K562 (cell line): Measurements from ENCODE around the gene SCGB2B2. TPM values are rescaled to one million over a fixed set of nuclear protein-coding genes. Genes with fewer than 3 reads are reported as not detected.
"Not testable (repeated sequence)": the region's sequence is repeated elsewhere in the genome, so short reads cannot be mapped to it uniquely, and the experiment has no call there.

Experiments
- ATAC-seq: fragments of 200-7000 bp; cut with Tn5 transposase; 3 replicates; pipeline ENCODE4 v1.9.1; 2020; ENCODE audit warnings: moderate library complexity
- BruUV-seq: library from RNA; stranded (reverse); fragments of 400-500 nt; replicated peaks from 2 replicates; lab custom pipeline; 2021; lab: Mats Ljungman, UMichigan
- CTCF ChIA-PET: fragments of 300-600 bp; formaldehyde crosslinking; extraction: SDS; loops from one replicate; lab custom pipeline; 2021; ENCODE audit warnings: low intra/inter-chr PET ratio; lab: Yijun Ruan, JAX
- POLR2A ChIA-PET: fragments of 300-600, 350-650 bp; sonication (Branson Sonifier 250); formaldehyde crosslinking; extraction: SDS; loops from one replicate; lab custom pipeline; 2021; ENCODE audit warnings: antibody characterized with exemption, inconsistent platforms; lab: Yijun Ruan, JAX
- DNase-seq, 4 experiments: peaks; one replicate each; pipeline versions ENCODE4 v3.0.0 to v3.0.0-alpha.2; 2011 to 2018; ENCODE audit warnings: low spot score in 3 of 4, mixed read lengths in 3 of 4; ENCODE audit errors: extremely low read depth in 1 of 4
- FAIRE-seq: peaks from 2 replicates; lab custom pipeline; 2011; peaks lifted over from hg19 to GRCh38; lab: Jason Lieb, UNC
- H2AFZ ChIP-seq: 2 replicates; pipeline ENCODE4 v1.6.0; 2011; ENCODE audit warnings: low read depth, low read length, control low read depth, inconsistent platforms
- H3K27ac ChIP-seq: fragments of 200-600 bp; 3 replicates; pipeline ENCODE4 v1.8.0; 2011; ENCODE audit warnings: low read depth, mild to moderate bottlenecking, control low read depth, inconsistent platforms, low read length, moderate library complexity, mixed read lengths; ENCODE audit errors: extremely low read depth
- H3K27me3 ChIP-seq, 2 experiments: fragments of 300-600 bp in 1 of 2; 2 replicates in 1 of 2; 3 replicates in 1 of 2; pipeline versions ENCODE4 v1.6.0 to v1.8.0; 2011; ENCODE audit warnings: inconsistent platforms in 2 of 2, low read length in 2 of 2, mild to moderate bottlenecking in 1 of 2, mixed read lengths in 1 of 2, moderate library complexity in 1 of 2; ENCODE audit not compliant: control insufficient read depth in 2 of 2, insufficient read depth in 2 of 2
- H3K36me3 ChIP-seq: fragments of 300-600 bp; 3 replicates; pipeline ENCODE4 v1.8.0; 2011; ENCODE audit warnings: mild to moderate bottlenecking, low read length, inconsistent platforms; ENCODE audit not compliant: control insufficient read depth, insufficient read depth
- H3K4me1 ChIP-seq, 2 experiments: fragments of 200-600 bp in 1 of 2; replicated peaks in 1 of 2; 2 replicates in 1 of 2; 3 replicates in 1 of 2; pipeline versions ENCODE4 v1.5.1 to v1.8.0; 2011; ENCODE audit warnings: inconsistent platforms in 2 of 2, low read length in 2 of 2, mild to moderate bottlenecking in 1 of 2, mixed read lengths in 1 of 2, moderate library complexity in 1 of 2; ENCODE audit not compliant: control insufficient read depth in 2 of 2, insufficient read depth in 2 of 2
- H3K4me2 ChIP-seq: 2 replicates; pipeline ENCODE4 v1.6.1; 2011; ENCODE audit warnings: low read length, control low read depth, inconsistent platforms, mixed read lengths; ENCODE audit not compliant: insufficient read depth
- H3K4me3 ChIP-seq: fragments of 200-600 bp; sonication (generic), shearing (Covaris generic); 2 replicates; pipeline ENCODE4 v1.5.1; 2016; ENCODE audit warnings: control low read depth, inconsistent platforms
- H3K79me2 ChIP-seq: fragments of 200-600 bp; 3 replicates; pipeline ENCODE4 v1.8.0; 2011; ENCODE audit warnings: low read length, inconsistent platforms; ENCODE audit not compliant: control insufficient read depth, insufficient read depth
- H3K9ac ChIP-seq, 2 experiments: 2 replicates each; pipeline versions ENCODE4 v1.6.0 to v1.6.1; 2011; ENCODE audit warnings: low read depth in 2 of 2, low read length in 2 of 2, control low read depth in 1 of 2, inconsistent platforms in 1 of 2, mild to moderate bottlenecking in 1 of 2, mixed read lengths in 1 of 2; ENCODE audit not compliant: insufficient read depth in 1 of 2
- H3K9me1 ChIP-seq: one replicate; pipeline ENCODE4 v1.6.0; 2011; ENCODE audit warnings: inconsistent platforms, mild to moderate bottlenecking, low read length, moderate library complexity; ENCODE audit not compliant: control insufficient read depth, insufficient read depth
- H3K9me3 ChIP-seq: replicated peaks from 2 replicates; pipeline ENCODE4 v1.5.1; 2011; ENCODE audit warnings: low read depth, low read length, inconsistent platforms; ENCODE audit not compliant: control insufficient read depth, insufficient read depth
- H4K20me1 ChIP-seq: replicated peaks from 2 replicates; pipeline ENCODE4 v1.6.1; 2011; ENCODE audit warnings: low read length, inconsistent platforms, mixed read lengths; ENCODE audit not compliant: control insufficient read depth, insufficient read depth
- HMGXB4 ChIP-seq: sonication (generic); formaldehyde crosslinking; IDR thresholded peaks from 2 replicates; pipeline ENCODE4 v1.8.1; 2023; ENCODE audit warnings: mild to moderate bottlenecking, missing genetic modification reagents
- PTBP1 ChIP-seq: fragments of 200-400 bp; formaldehyde crosslinking; IDR thresholded peaks from 2 replicates; pipeline ENCODE4 v1.6.1; 2017; ENCODE audit warnings: low read depth, low read length
- WGBS: fragments of 100-300 bp; shearing (Covaris generic); methylation state at CpG from one replicate; pipeline ENCODE4 v1.1.6; 2016; ENCODE audit warnings: low coverage, mixed read lengths; ENCODE audit not compliant: insufficient coverage; ENCODE audit errors: missing lambda C conversion rate; 5-methylcytosine and 5-hydroxymethylcytosine counted together
- in situ Hi-C: fragments of 300-500 bp; cut with MboI; formaldehyde crosslinking; loops from 4 replicates; pipeline ENCODE4 v1.15.0; 2018; ENCODE audit warnings: inconsistent platforms, mixed read lengths
- intact Hi-C: fragments of 100-400 bp; cut with micrococcal nuclease; formaldehyde crosslinking; loops from 2 replicates; pipeline ENCODE4 v1.14.2; 2022
- polyA plus RNA-seq, 8 experiments: library from polyadenylated mRNA; depleted of rRNA in 4 of 8; stranded (reverse) in 5 of 8; unstranded in 3 of 8; fragments of >200 nt; fragmentation: Nextera tagmentation in 2 of 8; fragmentation: Illumina TruSeq in 1 of 8; extraction: Ambion mirVana in 2 of 8; extraction: Trizol in 1 of 8; gene quantifications; 2 replicates each; pipeline versions ENCODE4 v1.2.1 to v1.2.3, GENCODE V29; 2011 to 2014; ENCODE audit warnings: inconsistent platforms in 1 of 8, missing spikeins in 1 of 8
- total RNA-seq, 7 experiments: library from RNA; depleted of rRNA in 6 of 7; stranded (reverse); fragments of >200 nt in 6 of 7; fragmentation: Illumina TruSeq in 2 of 7; extraction: Trizol in 2 of 7; gene quantifications; 2 replicates each; pipeline versions ENCODE4 v1.2.1 to v1.2.3, GENCODE V29; 2011 to 2021; ENCODE audit warnings: low replicate concordance in 1 of 7

The SCGB2B2 gene
- total and polyA plus RNA-seq, 9 of the 15 experiments (the other 6 are each of a cell fraction or from before 2014, with no cell fraction given), result not detected

- no peak for TF ChIP-seq HMGXB4 (CRISPR knock-in tag)
- TF ChIP-seq PTBP1, result no peak
- TF ChIP-seq, all 486 proteins: peak for 0
Measured at GRCh38 chr19:34666200-34666957, 10.6 kb downstream of the SCGB2B2 start (continued).

- H2AFZ ChIP-seq, H3K9me1 ChIP-seq, ATAC-seq, DNase-seq, H3K4me3 ChIP-seq, FAIRE-seq, H3K4me2 ChIP-seq, H3K9ac ChIP-seq, CTCF ChIA-PET, intact Hi-C loops, H3K27me3 ChIP-seq, H4K20me1 ChIP-seq, H3K9me3 ChIP-seq, in situ Hi-C loops, H3K79me2 ChIP-seq, H3K27ac ChIP-seq, BruUV-seq, H3K36me3 ChIP-seq: not testable (repeated sequence)
- POLR2A ChIA-PET, result interaction anchor here (0.6 kb wide), 1 partner anchor 1836 kb away, joined by 3 read pairs; no protein-coding TSS in a partner anchor
- 0% methylated on average over 4 of the region's 4 CpGs for WGBS
- H3K4me1 ChIP-seq, result peaks cover 0 to 21% of the 10 kb centered on the region in 2 experiments; a peak in 2 of 5 replicates
Measured at GRCh38 chr19:34665275-34665674, 11.7 kb downstream of the SCGB2B2 start.
